HepG2 (cell line): ENCODE data around the gene TNFSF8. TPM values are rescaled to one million over a fixed set of nuclear protein-coding genes. Genes with fewer than 3 reads are reported as not detected.
A peak's percentile ranks its signal among the peaks of the same experiment; 100 is the strongest.

Experiments used
- BRCA1 ChIP-seq: sonication (generic); formaldehyde crosslinking; IDR thresholded peaks from 2 replicates; pipeline ENCODE4 v1.4.0; 2020; ENCODE audit warnings: missing genetic modification reagents
- HMG20A ChIP-seq: IDR thresholded peaks from 2 replicates; pipeline ENCODE4 v1.6.1; 2016; ENCODE audit warnings: borderline replicate concordance
- HNF4A ChIP-seq: sonication (generic); formaldehyde crosslinking; IDR thresholded peaks from 2 replicates; pipeline ENCODE4 v1.4.0; 2020; ENCODE audit warnings: missing genetic modification reagents
- HOMEZ ChIP-seq: IDR thresholded peaks from 2 replicates; pipeline ENCODE4 v1.6.1; 2016; ENCODE audit warnings: low read depth
- KLF15 ChIP-seq: sonication (generic); formaldehyde crosslinking; IDR thresholded peaks from 2 replicates; pipeline ENCODE4 v1.8.1; 2023; ENCODE audit warnings: borderline replicate concordance, mild to moderate bottlenecking, inconsistent platforms, missing genetic modification reagents, mixed read lengths
- MAX ChIP-seq: IDR thresholded peaks from 2 replicates; pipeline ENCODE4 v1.6.1; 2012; ENCODE audit warnings: inconsistent platforms
- NPAS2 ChIP-seq: sonication (generic); formaldehyde crosslinking; IDR thresholded peaks from 2 replicates; pipeline ENCODE4 v1.8.0; 2022; ENCODE audit warnings: mild to moderate bottlenecking, missing genetic modification reagents, borderline replicate concordance
- RORA ChIP-seq: sonication (generic); formaldehyde crosslinking; IDR thresholded peaks from 2 replicates; pipeline ENCODE4 v1.5.0; 2020; ENCODE audit warnings: mild to moderate bottlenecking, missing genetic modification reagents, moderate library complexity
- TEAD2 ChIP-seq: sonication (generic); formaldehyde crosslinking; IDR thresholded peaks from 2 replicates; pipeline ENCODE4 v1.9.0; 2021; ENCODE audit warnings: missing genetic modification reagents
- THYN1 ChIP-seq: sonication (generic); formaldehyde crosslinking; IDR thresholded peaks from 2 replicates; pipeline ENCODE4 v1.8.1; 2023; ENCODE audit warnings: low read depth, mild to moderate bottlenecking, moderate library complexity, missing genetic modification reagents, borderline replicate concordance
- TRAFD1 ChIP-seq: sonication (generic); formaldehyde crosslinking; IDR thresholded peaks from 2 replicates; pipeline ENCODE4 v1.5.1; 2020; ENCODE audit warnings: missing genetic modification reagents, mild to moderate bottlenecking, borderline replicate concordance
- ZBTB7A ChIP-seq: sonication (generic); formaldehyde crosslinking; IDR thresholded peaks from 2 replicates; pipeline ENCODE4 v1.8.0; 2022; ENCODE audit warnings: mild to moderate bottlenecking, missing genetic modification reagents
- ZFP37 ChIP-seq: sonication (generic); formaldehyde crosslinking; IDR thresholded peaks from 2 replicates; pipeline ENCODE4 v1.4.0; 2020; ENCODE audit warnings: missing genetic modification reagents, borderline replicate concordance
- ZFYVE20 ChIP-seq: sonication (generic); formaldehyde crosslinking; IDR thresholded peaks from 2 replicates; pipeline ENCODE4 v1.8.0; 2023; ENCODE audit warnings: low read depth, mild to moderate bottlenecking, moderate library complexity, missing genetic modification reagents, borderline replicate concordance
- ZNF557 ChIP-seq: sonication (generic); formaldehyde crosslinking; IDR thresholded peaks from 2 replicates; pipeline ENCODE4 v1.4.0; 2020; ENCODE audit warnings: missing genetic modification reagents
- polyA plus RNA-seq, 8 experiments: library from polyadenylated mRNA; depleted of rRNA in 3 of 8; stranded (reverse) in 7 of 8; unstranded in 1 of 8; fragments of >200 nt; fragmentation: Illumina TruSeq in 4 of 8; extraction: Trizol in 4 of 8; gene quantifications; 2 replicates each; pipeline versions ENCODE4 v1.2.1 to v1.2.3, GENCODE V29; 2011 to 2016; ENCODE audit warnings: low read depth in 4 of 8, missing spikeins in 1 of 8, mixed read lengths in 1 of 8; ENCODE audit not compliant: insufficient read depth in 1 of 8
- total RNA-seq, 5 experiments: library from RNA; depleted of rRNA; stranded (reverse); fragments of >200 nt; fragmentation: Illumina TruSeq; extraction: Trizol; gene quantifications; 2 replicates each; pipeline ENCODE4 v1.2.3, GENCODE V29; 2016; ENCODE audit warnings: low read depth in 1 of 5
- TF ChIP-seq, protein P1 (sequence below): sonication (generic); formaldehyde crosslinking; conservative IDR thresholded peaks from 2 replicates; pipeline ENCODE4 v1.4.0; 2020; ENCODE audit warnings: mild to moderate bottlenecking, missing genetic modification reagents, moderate library complexity
- TF ChIP-seq, protein P2 (sequence below): sonication (generic); formaldehyde crosslinking; IDR thresholded peaks from 2 replicates; pipeline ENCODE4 v1.8.1; 2023; ENCODE audit warnings: mild to moderate bottlenecking, missing genetic modification reagents
- TF ChIP-seq, protein P3 (sequence below): sonication (generic); formaldehyde crosslinking; IDR thresholded peaks from 2 replicates; pipeline ENCODE4 v1.4.0; 2020; ENCODE audit warnings: missing genetic modification reagents

TNFSF8 gene
- total and polyA plus RNA-seq, 2 of the 13 experiments (the other 11 are each of a cell fraction or from before 2014, with no cell fraction given), result not detected

DNA sequence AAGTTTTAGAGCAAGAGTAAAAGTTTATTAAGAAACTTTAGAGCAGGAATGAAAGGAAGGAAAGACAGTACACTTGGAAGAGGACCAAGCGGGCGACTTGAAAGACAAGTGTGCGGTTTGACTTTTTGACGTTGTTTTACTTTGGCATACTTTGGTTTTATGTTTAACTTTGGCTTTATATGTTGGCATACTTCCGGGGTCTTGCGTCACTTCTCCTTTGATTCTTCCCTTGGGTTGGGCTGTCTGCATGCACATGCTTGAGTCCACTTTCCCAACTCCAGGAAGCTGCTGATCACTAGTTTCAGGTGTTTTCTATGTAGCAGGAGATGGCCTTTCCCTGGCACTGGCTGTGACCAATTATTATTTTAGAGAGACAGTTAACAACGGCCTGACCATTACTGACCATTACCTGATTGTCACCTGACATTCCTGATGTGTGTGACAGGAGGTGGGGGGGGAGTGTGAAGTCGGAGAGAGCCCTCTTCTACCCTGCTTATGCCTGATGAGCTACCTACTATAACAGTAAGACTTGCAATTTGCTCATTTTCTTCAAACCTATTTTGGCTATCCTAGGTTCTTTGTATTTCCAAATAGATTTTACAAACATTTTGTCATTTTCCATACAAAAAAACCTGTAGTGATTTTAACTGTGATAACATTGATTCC, 45.5 kb downstream of the TNFSF8 start (continued):
- TF ChIP-seq, protein P1, sequence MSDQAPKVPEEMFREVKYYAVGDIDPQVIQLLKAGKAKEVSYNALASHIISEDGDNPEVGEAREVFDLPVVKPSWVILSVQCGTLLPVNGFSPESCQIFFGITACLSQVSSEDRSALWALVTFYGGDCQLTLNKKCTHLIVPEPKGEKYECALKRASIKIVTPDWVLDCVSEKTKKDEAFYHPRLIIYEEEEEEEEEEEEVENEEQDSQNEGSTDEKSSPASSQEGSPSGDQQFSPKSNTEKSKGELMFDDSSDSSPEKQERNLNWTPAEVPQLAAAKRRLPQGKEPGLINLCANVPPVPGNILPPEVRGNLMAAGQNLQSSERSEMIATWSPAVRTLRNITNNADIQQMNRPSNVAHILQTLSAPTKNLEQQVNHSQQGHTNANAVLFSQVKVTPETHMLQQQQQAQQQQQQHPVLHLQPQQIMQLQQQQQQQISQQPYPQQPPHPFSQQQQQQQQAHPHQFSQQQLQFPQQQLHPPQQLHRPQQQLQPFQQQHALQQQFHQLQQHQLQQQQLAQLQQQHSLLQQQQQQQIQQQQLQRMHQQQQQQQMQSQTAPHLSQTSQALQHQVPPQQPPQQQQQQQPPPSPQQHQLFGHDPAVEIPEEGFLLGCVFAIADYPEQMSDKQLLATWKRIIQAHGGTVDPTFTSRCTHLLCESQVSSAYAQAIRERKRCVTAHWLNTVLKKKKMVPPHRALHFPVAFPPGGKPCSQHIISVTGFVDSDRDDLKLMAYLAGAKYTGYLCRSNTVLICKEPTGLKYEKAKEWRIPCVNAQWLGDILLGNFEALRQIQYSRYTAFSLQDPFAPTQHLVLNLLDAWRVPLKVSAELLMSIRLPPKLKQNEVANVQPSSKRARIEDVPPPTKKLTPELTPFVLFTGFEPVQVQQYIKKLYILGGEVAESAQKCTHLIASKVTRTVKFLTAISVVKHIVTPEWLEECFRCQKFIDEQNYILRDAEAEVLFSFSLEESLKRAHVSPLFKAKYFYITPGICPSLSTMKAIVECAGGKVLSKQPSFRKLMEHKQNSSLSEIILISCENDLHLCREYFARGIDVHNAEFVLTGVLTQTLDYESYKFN (CRISPR knock-in tag), result 0 out of 2 replicates have a peak, but pooled peaks have one; percentile 23
- TF ChIP-seq ZFP37 (CRISPR knock-in tag) (no peak), NPAS2 (no peak), HOMEZ (CRISPR knock-in tag) (no peak), ZFYVE20 (CRISPR knock-in tag) (no peak), THYN1 (no peak), ZBTB7A (CRISPR knock-in tag) (no peak), HNF4A (CRISPR knock-in tag) (peak; percentile 37; the same call in 1 of the 2 replicates), BRCA1 (CRISPR knock-in tag) (no peak), MAX (peak; percentile 24; the same call in 1 of the 2 replicates), TRAFD1 (CRISPR knock-in tag) (no peak), ZNF557 (CRISPR knock-in tag) (no peak), HMG20A (peak; percentile 75; the same call in 1 of the 2 replicates), RORA (CRISPR knock-in tag) (no peak), KLF15 (CRISPR knock-in tag) (no peak), TEAD2 (CRISPR knock-in tag) (no peak)
- TF ChIP-seq, protein P2, sequence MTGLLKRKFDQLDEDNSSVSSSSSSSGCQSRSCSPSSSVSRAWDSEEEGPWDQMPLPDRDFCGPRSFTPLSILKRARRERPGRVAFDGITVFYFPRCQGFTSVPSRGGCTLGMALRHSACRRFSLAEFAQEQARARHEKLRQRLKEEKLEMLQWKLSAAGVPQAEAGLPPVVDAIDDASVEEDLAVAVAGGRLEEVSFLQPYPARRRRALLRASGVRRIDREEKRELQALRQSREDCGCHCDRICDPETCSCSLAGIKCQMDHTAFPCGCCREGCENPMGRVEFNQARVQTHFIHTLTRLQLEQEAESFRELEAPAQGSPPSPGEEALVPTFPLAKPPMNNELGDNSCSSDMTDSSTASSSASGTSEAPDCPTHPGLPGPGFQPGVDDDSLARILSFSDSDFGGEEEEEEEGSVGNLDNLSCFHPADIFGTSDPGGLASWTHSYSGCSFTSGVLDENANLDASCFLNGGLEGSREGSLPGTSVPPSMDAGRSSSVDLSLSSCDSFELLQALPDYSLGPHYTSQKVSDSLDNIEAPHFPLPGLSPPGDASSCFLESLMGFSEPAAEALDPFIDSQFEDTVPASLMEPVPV (CRISPR knock-in tag), result no peak
- TF ChIP-seq, protein P3, sequence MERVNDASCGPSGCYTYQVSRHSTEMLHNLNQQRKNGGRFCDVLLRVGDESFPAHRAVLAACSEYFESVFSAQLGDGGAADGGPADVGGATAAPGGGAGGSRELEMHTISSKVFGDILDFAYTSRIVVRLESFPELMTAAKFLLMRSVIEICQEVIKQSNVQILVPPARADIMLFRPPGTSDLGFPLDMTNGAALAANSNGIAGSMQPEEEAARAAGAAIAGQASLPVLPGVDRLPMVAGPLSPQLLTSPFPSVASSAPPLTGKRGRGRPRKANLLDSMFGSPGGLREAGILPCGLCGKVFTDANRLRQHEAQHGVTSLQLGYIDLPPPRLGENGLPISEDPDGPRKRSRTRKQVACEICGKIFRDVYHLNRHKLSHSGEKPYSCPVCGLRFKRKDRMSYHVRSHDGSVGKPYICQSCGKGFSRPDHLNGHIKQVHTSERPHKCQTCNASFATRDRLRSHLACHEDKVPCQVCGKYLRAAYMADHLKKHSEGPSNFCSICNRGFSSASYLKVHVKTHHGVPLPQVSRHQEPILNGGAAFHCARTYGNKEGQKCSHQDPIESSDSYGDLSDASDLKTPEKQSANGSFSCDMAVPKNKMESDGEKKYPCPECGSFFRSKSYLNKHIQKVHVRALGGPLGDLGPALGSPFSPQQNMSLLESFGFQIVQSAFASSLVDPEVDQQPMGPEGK (CRISPR knock-in tag), result no peak
